ENCODE measurements around the gene ROCK2. TPM values are rescaled to one million over a fixed set of nuclear protein-coding genes. Genes with fewer than 3 reads are reported as not detected.

ROCK2 gene
- total and polyA plus RNA-seq, 2 of the 8 experiments (the other 6 are each of a cell fraction or from before 2014, with no cell fraction given) = 2.7 to 29.0 TPM

DNA sequence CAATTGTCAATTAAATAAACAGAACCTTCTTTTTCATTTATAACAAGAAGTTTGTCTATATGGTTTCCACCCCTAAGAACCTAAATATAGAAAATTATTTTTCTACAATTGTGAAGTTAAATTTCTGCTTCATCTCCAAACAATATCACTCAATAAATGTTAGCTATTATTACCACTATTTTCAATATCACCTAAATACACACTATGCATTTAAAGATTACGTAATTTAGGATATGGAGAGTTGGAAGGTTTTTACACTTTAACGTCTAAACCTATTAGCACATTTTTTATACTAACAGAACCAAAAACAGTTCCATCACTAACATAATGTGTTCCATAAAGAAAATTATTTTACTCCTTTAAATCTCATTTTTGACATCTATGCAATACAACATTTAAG is 48.0 kb downstream of the ROCK2 start:
- Histone ChIP-seq H3K9me3 (ENCODE audit: insufficient read depth in 2 of 2, low read depth in 1 of 2, low read length in 1 of 2) (no peaks in the 10 kb centered on the region), H2BK5ac (ENCODE audit: low read depth, low read length) (no peak overlapping the region), H4K5ac (ENCODE audit: insufficient read length, low read depth, low read length) (no peak overlapping the region), H3K27me3 (replicated peaks in 1 of 4; ENCODE audit: control insufficient read depth in 3 of 4, extremely low read depth in 1 of 4, insufficient read depth in 3 of 4, low read length in 3 of 4) (no peaks in the 10 kb centered on the region), H3K4ac (replicated peaks; ENCODE audit: insufficient read length, low read depth, low read length) (no peak overlapping the region), H3K36me3 (ENCODE audit: control insufficient read depth in 2 of 4, insufficient read depth in 4 of 4, low read length in 3 of 4) (no peaks in the 10 kb centered on the region), H2BK12ac (ENCODE audit: low read depth, low read length) (no peak overlapping the region), H3K4me1 (replicated peaks in 1 of 4; ENCODE audit: control insufficient read depth in 3 of 4, insufficient read depth in 4 of 4, low read length in 3 of 4) (peaks cover 0 to 5% (median 2%) of the 10 kb centered on the region in 4 experiments; a peak in 3 of 7 replicates), H3K79me1 (ENCODE audit: low read depth, low read length) (no peaks in the 10 kb centered on the region; the same call in 1 of the 2 replicates), H3K14ac (ENCODE audit: insufficient read length) (no peak overlapping the region), H3K23me2 (ENCODE audit: low read depth, low read length) (no peaks in the 10 kb centered on the region), H3K79me2 (ENCODE audit: control insufficient read depth in 1 of 2, insufficient read depth in 2 of 2, low read length in 2 of 2) (peaks cover 0 to 73% of the 10 kb centered on the region in 2 experiments; a peak in 3 of 4 replicates), H4K20me1 (replicated peaks in 1 of 2; ENCODE audit: control insufficient read depth in 1 of 2, insufficient read depth in 2 of 2, low read length in 2 of 2) (no peaks in the 10 kb centered on the region), H3K18ac (ENCODE audit: extremely low read depth, low read length) (no peak overlapping the region), H4K91ac (replicated peaks; ENCODE audit: insufficient read length, low read length) (no peak overlapping the region), H3K27ac (ENCODE audit: low read depth, low read length) (no peak overlapping the region), H3K56ac (replicated peaks; ENCODE audit: insufficient read length, low read depth, low read length) (no peak overlapping the region), H2BK120ac (replicated peaks; ENCODE audit: low read depth, low read length) (no peak overlapping the region), H2AK5ac (ENCODE audit: low read depth, low read length) (no peak overlapping the region), H4K8ac (ENCODE audit: extremely low read depth, insufficient read depth, low read length) (no peak overlapping the region), H3K23ac (ENCODE audit: insufficient read length) (no peak overlapping the region), H3K4me3 (ENCODE audit: extremely low read depth in 1 of 4, insufficient read depth in 2 of 4, low read depth in 3 of 4, low read length in 4 of 4) (no peak overlapping the region), H2AFZ (ENCODE audit: low read length) (no peak overlapping the region), H2BK20ac (ENCODE audit: low read length) (no peak overlapping the region), H2BK15ac (ENCODE audit: low read length) (no peak overlapping the region), H3K9ac (replicated peaks in 1 of 4; ENCODE audit: extremely low read depth in 1 of 4, low read depth in 3 of 4, low read length in 3 of 4) (no peak overlapping the region), H3K4me2 (ENCODE audit: insufficient read depth in 1 of 2, low read depth in 2 of 2, low read length in 2 of 2) (no peak overlapping the region)
- DNase-seq (ENCODE audit: low read depth in 1 of 2, low spot score in 2 of 2) (no peak), FAIRE-seq (no peak)
- TF ChIP-seq NRF1 (IDR thresholded peaks at IDR 0.05; ENCODE audit: low read depth, low read length) = no peak
- no peak for TF ChIP-seq CEBPB (IDR thresholded peaks at IDR 0.05; ENCODE audit: low read depth, low read length)
- TF ChIP-seq TCF12 (IDR thresholded peaks at IDR 0.05; ENCODE audit: low read depth, low read length) = no peak
- ChIA-PET CTCF (ENCODE audit: partially characterized antibody) (interaction anchor here (0.7 to 1.6 kb wide), 5 partner anchors 9 to 179 kb away, joined by 3 to 6 read pairs (median 3); a partner anchor contains a TSS), POLR2A (ENCODE audit: partially characterized antibody) (no interaction called here)
- WGBS, 2 experiments (ENCODE audit: extremely low coverage in 1 of 2, insufficient coverage in 1 of 2, insufficient read length in 1 of 2, insufficient replicate concordance in 2 of 2, low coverage in 1 of 2, low lambda C conversion rate in 2 of 2, missing lambda C conversion rate in 1 of 2) = 92% methylated on average over 2 of the region's 2 CpGs; no CpG with 5 or more reads in 1 of the 2 experiments

All from H1 (cell line).